IMR-90 (cell line): ENCODE results near the gene AGXT. TPM values are rescaled to one million over a fixed set of nuclear protein-coding genes. Genes with fewer than 3 reads are reported as not detected.

Source experiments
- ATAC-seq: fragments of 200-7000 bp; cut with Tn5 transposase; 2 replicates; pipeline ENCODE4 v1.9.1; 2020; ENCODE audit warnings: low read depth, mild to moderate bottlenecking, moderate library complexity
- BruUV-seq: library from RNA; stranded (reverse); fragments of 400-500 nt; replicated peaks from 2 replicates; lab custom pipeline; 2021; lab: Mats Ljungman, UMichigan
- CTCF ChIA-PET: fragments of 300-600 bp; formaldehyde crosslinking; extraction: SDS; loops from one replicate; lab custom pipeline; 2021; ENCODE audit warnings: antibody characterized with exemption; lab: Yijun Ruan, JAX
- POLR2A ChIA-PET: fragments of 300-600 bp; sonication (Branson Sonifier 250); formaldehyde crosslinking; loops from one replicate; lab custom pipeline; 2022; ENCODE audit warnings: antibody characterized with exemption; ENCODE audit not compliant: unreplicated experiment; lab: Charles Lee
- DNase-seq: peaks from one replicate; pipeline ENCODE4 v3.0.0; 2013
- H2AFZ ChIP-seq: replicated peaks from 2 replicates; pipeline ENCODE3; 2013; ENCODE audit warnings: low read length, mild to moderate bottlenecking; ENCODE audit not compliant: poor library complexity
- H2AK5ac ChIP-seq: 2 replicates; pipeline ENCODE4 v1.6.1; 2013; ENCODE audit warnings: low read depth, low read length, inconsistent platforms
- H2AK9ac ChIP-seq: replicated peaks from 2 replicates; pipeline ENCODE3; 2013; ENCODE audit warnings: mild to moderate bottlenecking, low read depth, low read length, moderate library complexity; ENCODE audit not compliant: poor library complexity
- H2BK120ac ChIP-seq: 2 replicates; pipeline ENCODE4 v1.6.1; 2013; ENCODE audit warnings: low read depth, low read length, inconsistent platforms
- H2BK15ac ChIP-seq: 3 replicates; pipeline ENCODE4 v1.6.1; 2013; ENCODE audit warnings: low read depth, low read length, inconsistent platforms
- H2BK20ac ChIP-seq: 2 replicates; pipeline ENCODE4 v1.6.1; 2013; ENCODE audit warnings: low read depth, mild to moderate bottlenecking, inconsistent platforms, low read length, moderate library complexity
- H2BK5ac ChIP-seq: 2 replicates; pipeline ENCODE4 v1.6.1; 2013; ENCODE audit warnings: mild to moderate bottlenecking, low read depth, low read length, inconsistent platforms; ENCODE audit not compliant: poor library complexity, severe bottlenecking
- H3K14ac ChIP-seq: replicated peaks from 2 replicates; pipeline ENCODE4 v1.6.1; 2013; ENCODE audit warnings: low read depth, low read length, inconsistent platforms
- H3K18ac ChIP-seq: 2 replicates; pipeline ENCODE4 v1.6.1; 2013; ENCODE audit warnings: low read depth, low read length, control low read depth
- H3K23ac ChIP-seq: 2 replicates; pipeline ENCODE4 v1.6.1; 2013; ENCODE audit warnings: low read depth, low read length, inconsistent platforms
- H3K27ac ChIP-seq: 2 replicates; pipeline ENCODE4 v1.5.1; 2013; ENCODE audit warnings: mild to moderate bottlenecking, control low read depth, low read length; ENCODE audit not compliant: insufficient read depth
- H3K27me3 ChIP-seq: 2 replicates; pipeline ENCODE4 v1.6.1; 2013; ENCODE audit warnings: low read length; ENCODE audit not compliant: control insufficient read depth, insufficient read depth
- H3K36me3 ChIP-seq: 2 replicates; pipeline ENCODE4 v1.6.1; 2013; ENCODE audit warnings: low read length, mixed read lengths; ENCODE audit not compliant: control insufficient read depth, insufficient read depth
- H3K4ac ChIP-seq: 2 replicates; pipeline ENCODE4 v1.6.1; 2013; ENCODE audit warnings: low read depth, low read length, inconsistent platforms
- H3K4me1 ChIP-seq: 2 replicates; pipeline ENCODE4 v1.6.1; 2013; ENCODE audit warnings: low read length, mixed read lengths; ENCODE audit not compliant: control insufficient read depth, insufficient read depth
- H3K4me2 ChIP-seq: 2 replicates; pipeline ENCODE4 v1.6.1; 2013; ENCODE audit warnings: low read depth, mild to moderate bottlenecking, control low read depth, low read length, moderate library complexity
- H3K4me3 ChIP-seq: 2 replicates; pipeline ENCODE4 v1.5.1; 2013; ENCODE audit warnings: low read depth, mild to moderate bottlenecking, control low read depth, low read length, moderate library complexity; ENCODE audit not compliant: insufficient read depth
- H3K56ac ChIP-seq: 2 replicates; pipeline ENCODE4 v1.6.1; 2013; ENCODE audit warnings: low read length, inconsistent platforms; ENCODE audit not compliant: insufficient read depth; ENCODE audit errors: extremely low read depth
- H3K79me1 ChIP-seq, 2 experiments: 2 replicates each; pipeline ENCODE4 v1.6.1; 2013; ENCODE audit warnings: low read length in 2 of 2, inconsistent platforms in 1 of 2, low read depth in 1 of 2
- H3K9ac ChIP-seq: 2 replicates; pipeline ENCODE4 v1.6.1; 2013; ENCODE audit warnings: low read depth, low read length, control low read depth
- H3K9me1 ChIP-seq: 2 replicates; pipeline ENCODE4 v1.6.1; 2013; ENCODE audit warnings: low read length, inconsistent platforms; ENCODE audit not compliant: insufficient read depth
- H3K9me3 ChIP-seq: 2 replicates; pipeline ENCODE4 v1.6.1; 2013; ENCODE audit warnings: low read length; ENCODE audit not compliant: control insufficient read depth, insufficient read depth
- H4K20me1 ChIP-seq: 2 replicates; pipeline ENCODE4 v1.6.1; 2013; ENCODE audit warnings: low read length, inconsistent platforms; ENCODE audit not compliant: insufficient read depth
- H4K5ac ChIP-seq: 2 replicates; pipeline ENCODE4 v1.6.1; 2013; ENCODE audit warnings: mild to moderate bottlenecking, low read depth, low read length, control low read depth
- H4K8ac ChIP-seq, 2 experiments: 2 replicates each; pipeline ENCODE4 v1.6.1; 2013; ENCODE audit warnings: low read depth in 2 of 2, low read length in 2 of 2, control low read depth in 1 of 2, inconsistent platforms in 1 of 2
- H4K91ac ChIP-seq: 2 replicates; pipeline ENCODE4 v1.6.1; 2013; ENCODE audit warnings: low read depth, low read length, inconsistent platforms; ENCODE audit not compliant: insufficient read depth
- BHLHE40 ChIP-seq: fragments of 150-350 bp; IDR thresholded peaks from 2 replicates; pipeline ENCODE4 v1.6.1; 2016; ENCODE audit warnings: mild to moderate bottlenecking, low read depth, low read length
- CEBPB ChIP-seq: IDR thresholded peaks from 2 replicates; pipeline ENCODE4 v1.6.1; 2012; ENCODE audit warnings: low read depth, low read length, improper control_type of control experiment
- CHD1 ChIP-seq: IDR thresholded peaks from 2 replicates; pipeline ENCODE4 v1.6.1; 2012; ENCODE audit warnings: low read depth, low read length, improper control_type of control experiment
- MAFK ChIP-seq: IDR thresholded peaks from 2 replicates; pipeline ENCODE4 v1.6.1; 2012; ENCODE audit warnings: low read depth, low read length, improper control_type of control experiment
- MAZ ChIP-seq: IDR thresholded peaks from 2 replicates; pipeline ENCODE4 v1.6.1; 2012; ENCODE audit warnings: low read depth, mild to moderate bottlenecking, low read length, improper control_type of control experiment, moderate library complexity, borderline replicate concordance
- MXI1 ChIP-seq: IDR thresholded peaks from 2 replicates; pipeline ENCODE4 v1.6.1; 2012; ENCODE audit warnings: low read depth, mild to moderate bottlenecking, low read length, moderate library complexity, borderline replicate concordance
- NFE2L2 ChIP-seq: fragments of 150-350 bp; IDR thresholded peaks from 2 replicates; pipeline ENCODE4 v1.6.1; 2016; ENCODE audit warnings: low read depth, mild to moderate bottlenecking, low read length
- POLR2A ChIP-seq: IDR thresholded peaks from 2 replicates; pipeline ENCODE4 v1.6.1; 2012; ENCODE audit warnings: mild to moderate bottlenecking, low read depth, low read length
- RAD21 ChIP-seq: IDR thresholded peaks from 2 replicates; pipeline ENCODE4 v1.6.1; 2012; ENCODE audit warnings: low read length, improper control_type of control experiment
- RCOR1 ChIP-seq: IDR thresholded peaks from 2 replicates; pipeline ENCODE4 v1.6.1; 2012; ENCODE audit warnings: mild to moderate bottlenecking, low read length, improper control_type of control experiment; ENCODE audit not compliant: insufficient replicate concordance
- RFX5 ChIP-seq: IDR thresholded peaks from 2 replicates; pipeline ENCODE4 v1.8.0; 2012; ENCODE audit warnings: low read depth, mild to moderate bottlenecking, low read length, moderate library complexity
- SMC3 ChIP-seq: fragments of 150-350 bp; IDR thresholded peaks from 2 replicates; pipeline ENCODE4 v1.6.1; 2016; ENCODE audit warnings: low read depth, mild to moderate bottlenecking, antibody characterized with exemption, low read length, moderate library complexity
- WGBS, 2 experiments: methylation state at CpG; one replicate each; pipeline versions ENCODE4 v1.1.5 to v1.1.7; 2013; ENCODE audit warnings: missing lambda C conversion rate in 2 of 2; ENCODE audit not compliant: insufficient read length in 1 of 2; ENCODE audit errors: extremely low coverage in 2 of 2; 5-methylcytosine and 5-hydroxymethylcytosine counted together
- dilution Hi-C: fragments of 300-500 bp; cut with HindIII; formaldehyde crosslinking; loops from one replicate; pipeline ENCODE4 v1.14.3; 2018; ENCODE audit warnings: low sequenced_read_pairs; ENCODE audit not compliant: unreplicated experiment
- in situ Hi-C: fragments of 300-500 bp; cut with MboI; formaldehyde crosslinking; loops from 3 replicates; pipeline ENCODE4 v1.14.3; 2019; ENCODE audit warnings: low sequenced_read_pairs, inconsistent platforms, mixed read lengths
- intact Hi-C: fragments of 100-400 bp; cut with micrococcal nuclease; formaldehyde crosslinking; loops from 2 replicates; pipeline ENCODE4 v1.10.0; 2022
- polyA plus RNA-seq, 3 experiments: library from polyadenylated mRNA; depleted of rRNA; stranded (reverse); fragments of >200 nt; gene quantifications; 2 replicates each; pipeline ENCODE4 v1.2.3, GENCODE V29; 2012; ENCODE audit warnings: low replicate concordance in 1 of 3
- total RNA-seq: library from RNA; depleted of rRNA; stranded (reverse); fragments of >200 nt; gene quantifications from 2 replicates; pipeline ENCODE4 v1.2.3, GENCODE V29; 2012
- TF ChIP-seq, protein P1 (sequence below): fragments of 150-350 bp; IDR thresholded peaks from 2 replicates; pipeline ENCODE4 v1.6.1; 2016; ENCODE audit warnings: low read depth, mild to moderate bottlenecking, low read length, moderate library complexity, borderline replicate concordance
- TF ChIP-seq, protein P2 (sequence below): fragments of 150-350 bp; IDR thresholded peaks from 2 replicates; pipeline ENCODE4 v1.6.1; 2017; ENCODE audit warnings: mild to moderate bottlenecking, antibody characterized with exemption, low read length, low read depth

The AGXT gene
- total and polyA plus RNA-seq, 2 of the 4 experiments (the other 2 are of a cell fraction) = not detected

DNA sequence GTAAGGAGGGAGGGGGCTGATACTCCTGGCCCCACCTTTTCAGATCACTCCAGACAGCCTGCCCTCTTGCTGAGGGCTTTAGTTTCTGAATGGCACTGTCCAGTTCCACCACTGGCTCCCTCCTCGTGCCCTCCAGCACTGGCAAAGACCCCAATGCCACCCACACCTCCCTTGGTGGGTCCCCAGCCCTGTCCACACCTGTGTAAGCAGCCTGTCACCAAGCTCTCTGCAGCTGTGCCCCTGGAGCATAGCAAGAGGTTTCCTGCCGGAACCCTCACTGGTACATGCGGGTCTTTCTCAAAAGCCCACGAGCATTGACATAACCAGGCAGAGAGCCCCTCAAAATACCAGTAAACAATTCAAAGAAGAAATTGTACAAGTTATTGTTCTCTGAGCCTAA lies 31.0 kb upstream of the AGXT start:
- no peak overlapping the region for H3K4ac ChIP-seq
- H3K36me3 ChIP-seq = no peaks in the 10 kb centered on the region
- no peak for TF ChIP-seq MXI1
- TF ChIP-seq SMC3 = no peak
- TF ChIP-seq RFX5 = no peak
- TF ChIP-seq MAFK = no peak
- TF ChIP-seq CEBPB = no peak
- TF ChIP-seq, protein P1, sequence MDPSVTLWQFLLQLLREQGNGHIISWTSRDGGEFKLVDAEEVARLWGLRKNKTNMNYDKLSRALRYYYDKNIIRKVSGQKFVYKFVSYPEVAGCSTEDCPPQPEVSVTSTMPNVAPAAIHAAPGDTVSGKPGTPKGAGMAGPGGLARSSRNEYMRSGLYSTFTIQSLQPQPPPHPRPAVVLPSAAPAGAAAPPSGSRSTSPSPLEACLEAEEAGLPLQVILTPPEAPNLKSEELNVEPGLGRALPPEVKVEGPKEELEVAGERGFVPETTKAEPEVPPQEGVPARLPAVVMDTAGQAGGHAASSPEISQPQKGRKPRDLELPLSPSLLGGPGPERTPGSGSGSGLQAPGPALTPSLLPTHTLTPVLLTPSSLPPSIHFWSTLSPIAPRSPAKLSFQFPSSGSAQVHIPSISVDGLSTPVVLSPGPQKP = no peak
- TF ChIP-seq POLR2A = no peak
- no peak for TF ChIP-seq MAZ
- no peak for TF ChIP-seq CHD1
- no peak for TF ChIP-seq RAD21
- TF ChIP-seq, protein P2, sequence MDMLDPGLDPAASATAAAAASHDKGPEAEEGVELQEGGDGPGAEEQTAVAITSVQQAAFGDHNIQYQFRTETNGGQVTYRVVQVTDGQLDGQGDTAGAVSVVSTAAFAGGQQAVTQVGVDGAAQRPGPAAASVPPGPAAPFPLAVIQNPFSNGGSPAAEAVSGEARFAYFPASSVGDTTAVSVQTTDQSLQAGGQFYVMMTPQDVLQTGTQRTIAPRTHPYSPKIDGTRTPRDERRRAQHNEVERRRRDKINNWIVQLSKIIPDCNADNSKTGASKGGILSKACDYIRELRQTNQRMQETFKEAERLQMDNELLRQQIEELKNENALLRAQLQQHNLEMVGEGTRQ = no peak
- no peak for TF ChIP-seq RCOR1
- no peak for TF ChIP-seq BHLHE40
- no peak for TF ChIP-seq NFE2L2
- no peaks in the 10 kb centered on the region; the same call in 1 of the 2 replicates for H4K20me1 ChIP-seq
- H3K9ac ChIP-seq = no peak overlapping the region
- no peak overlapping the region for H2AK9ac ChIP-seq
- no peak overlapping the region for H3K4me2 ChIP-seq
- H2AK5ac ChIP-seq = no peak overlapping the region
- ChIA-PET CTCF (no interaction called here), POLR2A (no interaction called here)
- no peak for DNase-seq
- no peaks in the 10 kb centered on the region for H3K79me1 ChIP-seq
- H3K9me3 ChIP-seq = no peaks in the 10 kb centered on the region
- no peaks in the 10 kb centered on the region for H3K9me1 ChIP-seq
- BruUV-seq = no TSS peak
- no peak overlapping the region for H4K5ac ChIP-seq
- no peak overlapping the region for H2BK20ac ChIP-seq
- dilution Hi-C loops (no loop called here), intact Hi-C loops (no loop called here), in situ Hi-C loops (no loop called here)
- H2BK5ac ChIP-seq = no peak overlapping the region
- H3K27ac ChIP-seq = no peak overlapping the region
- H3K14ac ChIP-seq = no peak overlapping the region
- H3K4me3 ChIP-seq = no peak overlapping the region
- no CpG with 5 or more reads among the region's 4 CpGs for WGBS, 2 experiments
- peaks cover 6% of the 10 kb centered on the region; the same call in 1 of the 2 replicates for H3K4me1 ChIP-seq
- H3K56ac ChIP-seq = no peak overlapping the region
- H2BK15ac ChIP-seq = no peak overlapping the region
- no peak overlapping the region for H2BK120ac ChIP-seq
- ATAC-seq = no peak
- H2AFZ ChIP-seq = no peak overlapping the region
- H4K8ac ChIP-seq = no peak overlapping the region
- H3K18ac ChIP-seq = no peak overlapping the region
- H3K23ac ChIP-seq = no peak overlapping the region
- peaks cover 33% of the 10 kb centered on the region for H3K27me3 ChIP-seq
- no peak overlapping the region for H4K91ac ChIP-seq
